ENCODE data around the gene BLMH. TPM values are rescaled to one million over a fixed set of nuclear protein-coding genes. Genes with fewer than 3 reads are reported as not detected.

BLMH gene
- total and polyA plus RNA-seq, 10 of the 15 experiments (the other 5 are each of a cell fraction or from before 2014, with no cell fraction given) = 16.1 to 63.9 (median 54.0) TPM

- no peak for TF ChIP-seq HSF1 (IDR thresholded peaks at IDR 0.05; ENCODE audit: low read depth, low read length)
- TF ChIP-seq NFYB (IDR thresholded peaks at IDR 0.05; ENCODE audit: insufficient read depth, low read depth, low read length) = no peak
- TF ChIP-seq MYC (IDR thresholded peaks at IDR 0.05; ENCODE audit: insufficient read depth, insufficient read length, insufficient replicate concordance, low read length, severe bottlenecking) = no peak
- TF ChIP-seq KLF5 (IDR thresholded peaks at IDR 0.05; ENCODE audit: partially characterized antibody) = no peak
- TF ChIP-seq, protein P1, sequence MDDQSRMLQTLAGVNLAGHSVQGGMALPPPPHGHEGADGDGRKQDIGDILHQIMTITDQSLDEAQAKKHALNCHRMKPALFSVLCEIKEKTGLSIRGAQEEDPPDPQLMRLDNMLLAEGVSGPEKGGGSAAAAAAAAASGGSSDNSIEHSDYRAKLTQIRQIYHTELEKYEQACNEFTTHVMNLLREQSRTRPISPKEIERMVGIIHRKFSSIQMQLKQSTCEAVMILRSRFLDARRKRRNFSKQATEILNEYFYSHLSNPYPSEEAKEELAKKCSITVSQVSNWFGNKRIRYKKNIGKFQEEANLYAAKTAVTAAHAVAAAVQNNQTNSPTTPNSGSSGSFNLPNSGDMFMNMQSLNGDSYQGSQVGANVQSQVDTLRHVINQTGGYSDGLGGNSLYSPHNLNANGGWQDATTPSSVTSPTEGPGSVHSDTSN (IDR thresholded peaks at IDR 0.05; ENCODE audit: insufficient replicate concordance, low read depth, low read length) = no peak
- peak; percentile 70 for TF ChIP-seq GATAD2B (conservative IDR thresholded peaks at IDR 0.05; ENCODE audit: low read depth)
- no peak for TF ChIP-seq RAD51 (IDR thresholded peaks at IDR 0.05)
- TF ChIP-seq ZNF274 (IDR thresholded peaks at IDR 0.05; ENCODE audit: insufficient read depth, insufficient read length) = no peak
- no peak for TF ChIP-seq CHD2 (IDR thresholded peaks at IDR 0.05; ENCODE audit: borderline replicate concordance, low read depth, low read length)
- no peak for TF ChIP-seq WRNIP1 (IDR thresholded peaks at IDR 0.05; ENCODE audit: borderline replicate concordance, low read depth, low read length)
- TF ChIP-seq PML (IDR thresholded peaks at IDR 0.05; ENCODE audit: low read length) = no peak
- no peak for TF ChIP-seq POLR2AphosphoS2 (IDR thresholded peaks at IDR 0.05; ENCODE audit: low read depth, low read length)
- TF ChIP-seq SIN3A (IDR thresholded peaks at IDR 0.05; ENCODE audit: low read depth, low read length) = no peak
- no peak for TF ChIP-seq RBBP5 (conservative IDR thresholded peaks at IDR 0.05)
- no peak for TF ChIP-seq STAT1 (conservative IDR thresholded peaks at IDR 0.05)
- no peak for TF ChIP-seq SIX5 (IDR thresholded peaks at IDR 0.05; ENCODE audit: low read depth, low read length, severe bottlenecking)
- peak; percentile 82; the same call in 1 of the 2 replicates for TF ChIP-seq IKZF1 (conservative IDR thresholded peaks at IDR 0.05)
- TF ChIP-seq EED (IDR thresholded peaks at IDR 0.05; ENCODE audit: low read depth) = peak; percentile 89
- TF ChIP-seq GABPA (IDR thresholded peaks at IDR 0.05; ENCODE audit: low read depth) = no peak
- peak; percentile 70 for TF ChIP-seq DPF2 (IDR thresholded peaks at IDR 0.05)
- no peak for TF ChIP-seq NR2C2 (IDR thresholded peaks at IDR 0.05; ENCODE audit: borderline replicate concordance, control insufficient read depth, insufficient read length, low read depth)
- no peak for TF ChIP-seq MXI1 (IDR thresholded peaks at IDR 0.05; ENCODE audit: low read depth, low read length)
- TF ChIP-seq, protein P2, sequence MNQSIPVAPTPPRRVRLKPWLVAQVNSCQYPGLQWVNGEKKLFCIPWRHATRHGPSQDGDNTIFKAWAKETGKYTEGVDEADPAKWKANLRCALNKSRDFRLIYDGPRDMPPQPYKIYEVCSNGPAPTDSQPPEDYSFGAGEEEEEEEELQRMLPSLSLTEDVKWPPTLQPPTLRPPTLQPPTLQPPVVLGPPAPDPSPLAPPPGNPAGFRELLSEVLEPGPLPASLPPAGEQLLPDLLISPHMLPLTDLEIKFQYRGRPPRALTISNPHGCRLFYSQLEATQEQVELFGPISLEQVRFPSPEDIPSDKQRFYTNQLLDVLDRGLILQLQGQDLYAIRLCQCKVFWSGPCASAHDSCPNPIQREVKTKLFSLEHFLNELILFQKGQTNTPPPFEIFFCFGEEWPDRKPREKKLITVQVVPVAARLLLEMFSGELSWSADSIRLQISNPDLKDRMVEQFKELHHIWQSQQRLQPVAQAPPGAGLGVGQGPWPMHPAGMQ (IDR thresholded peaks at IDR 0.05; ENCODE audit: borderline replicate concordance) = no peak
- TF ChIP-seq RELB (IDR thresholded peaks at IDR 0.05; ENCODE audit: low read depth) = 0 out of 2 replicates have a peak, but pooled peaks have one; percentile 54
- no peak for TF ChIP-seq ZNF384 (IDR thresholded peaks at IDR 0.05; ENCODE audit: borderline replicate concordance, low read depth, low read length)
Observed at GRCh38 chr17:30212750-30213149, 79.0 kb downstream of the BLMH start (continued).

Data from GM12878 (cell line).